Epithelial cell of proximal tubule (primary cell): ENCODE data around the gene PDE4D. TPM values are rescaled to one million over a fixed set of nuclear protein-coding genes. Genes with fewer than 3 reads are reported as not detected.

ENCODE experiments used
- DNase-seq: peaks from one replicate; pipeline ENCODE4 v3.0.0-alpha.2; 2011; ENCODE audit warnings: low read depth
- H3K4me3 ChIP-seq: 2 replicates; pipeline ENCODE4 v1.5.1; 2011; ENCODE audit warnings: low read depth, mild to moderate bottlenecking, low read length
- total RNA-seq: library from RNA; depleted of rRNA; stranded (reverse); fragments of >200 nt; gene quantifications from 2 replicates; pipeline ENCODE4 v1.2.3, GENCODE V29; 2015
- TF ChIP-seq, protein P1 (sequence below): conservative IDR thresholded peaks from 2 replicates; pipeline ENCODE4 v1.5.1; 2012; ENCODE audit warnings: low read depth, mild to moderate bottlenecking, low read length

The PDE4D gene
- total RNA-seq, 1 donor from 2014 or later, result 18.4 TPM

DNA sequence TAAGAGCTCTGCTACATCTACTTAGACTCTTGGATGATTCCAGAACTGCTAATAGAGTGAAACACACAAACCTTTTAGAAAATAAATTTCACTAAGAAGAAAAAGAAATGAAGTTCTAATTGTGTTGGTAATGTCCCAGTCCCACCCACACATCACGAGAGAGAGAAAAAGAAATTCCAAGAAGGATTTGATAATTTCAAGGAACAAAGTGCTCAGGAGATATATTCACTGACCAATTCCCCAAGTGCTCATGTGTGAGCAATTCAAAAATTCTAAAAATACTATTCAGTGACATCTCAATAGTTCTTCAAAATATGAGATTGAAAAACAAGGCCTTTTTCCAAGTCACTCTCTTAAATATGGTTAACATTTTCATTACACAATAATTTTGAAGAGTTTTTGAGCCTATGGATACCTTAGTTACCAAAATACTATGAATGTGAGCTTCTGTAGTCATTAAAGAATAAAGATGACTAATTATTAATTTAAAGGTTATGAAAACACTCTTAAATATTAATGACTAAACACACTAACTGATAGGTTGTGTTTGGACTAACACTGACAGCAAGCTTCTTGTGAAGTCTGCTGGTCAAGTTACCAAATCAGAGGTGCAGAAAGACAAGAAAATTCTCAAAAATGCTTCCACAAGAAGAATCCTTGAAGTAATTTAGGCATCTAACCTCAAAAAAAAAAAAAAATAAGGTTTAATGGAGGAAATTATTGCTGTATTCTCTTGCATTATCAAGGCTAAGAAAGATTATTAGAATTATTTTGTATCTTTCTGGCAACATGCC lies 245.3 kb downstream of the PDE4D start:
- no peak for DNase-seq
- TF ChIP-seq, protein P1, sequence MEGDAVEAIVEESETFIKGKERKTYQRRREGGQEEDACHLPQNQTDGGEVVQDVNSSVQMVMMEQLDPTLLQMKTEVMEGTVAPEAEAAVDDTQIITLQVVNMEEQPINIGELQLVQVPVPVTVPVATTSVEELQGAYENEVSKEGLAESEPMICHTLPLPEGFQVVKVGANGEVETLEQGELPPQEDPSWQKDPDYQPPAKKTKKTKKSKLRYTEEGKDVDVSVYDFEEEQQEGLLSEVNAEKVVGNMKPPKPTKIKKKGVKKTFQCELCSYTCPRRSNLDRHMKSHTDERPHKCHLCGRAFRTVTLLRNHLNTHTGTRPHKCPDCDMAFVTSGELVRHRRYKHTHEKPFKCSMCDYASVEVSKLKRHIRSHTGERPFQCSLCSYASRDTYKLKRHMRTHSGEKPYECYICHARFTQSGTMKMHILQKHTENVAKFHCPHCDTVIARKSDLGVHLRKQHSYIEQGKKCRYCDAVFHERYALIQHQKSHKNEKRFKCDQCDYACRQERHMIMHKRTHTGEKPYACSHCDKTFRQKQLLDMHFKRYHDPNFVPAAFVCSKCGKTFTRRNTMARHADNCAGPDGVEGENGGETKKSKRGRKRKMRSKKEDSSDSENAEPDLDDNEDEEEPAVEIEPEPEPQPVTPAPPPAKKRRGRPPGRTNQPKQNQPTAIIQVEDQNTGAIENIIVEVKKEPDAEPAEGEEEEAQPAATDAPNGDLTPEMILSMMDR, result no peak
- H3K4me3 ChIP-seq, result no peak overlapping the region

DNA sequence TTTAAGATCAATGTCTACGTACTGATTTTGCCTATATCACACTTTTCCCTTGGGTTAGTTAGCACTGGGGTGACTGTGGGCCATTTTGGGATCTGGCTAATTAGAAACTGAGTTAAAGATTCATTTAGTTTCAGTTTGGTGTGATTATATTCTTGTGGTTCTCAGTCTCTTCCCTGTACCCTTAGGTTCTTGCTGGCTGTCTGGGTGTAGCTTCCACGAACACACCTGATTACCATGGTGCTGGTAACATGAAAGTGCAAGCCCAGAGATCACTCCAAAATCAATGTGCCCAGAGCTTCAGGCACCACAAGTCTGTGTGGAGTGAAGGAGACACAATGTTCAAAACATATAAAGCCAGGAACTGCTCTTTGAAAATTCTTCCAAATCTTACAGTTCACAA lies 248.1 kb downstream of the PDE4D start:
- H3K4me3 ChIP-seq, result peak overlapping the region; percentile 9
- no peak for DNase-seq
- TF ChIP-seq, protein P1, result no peak

DNA sequence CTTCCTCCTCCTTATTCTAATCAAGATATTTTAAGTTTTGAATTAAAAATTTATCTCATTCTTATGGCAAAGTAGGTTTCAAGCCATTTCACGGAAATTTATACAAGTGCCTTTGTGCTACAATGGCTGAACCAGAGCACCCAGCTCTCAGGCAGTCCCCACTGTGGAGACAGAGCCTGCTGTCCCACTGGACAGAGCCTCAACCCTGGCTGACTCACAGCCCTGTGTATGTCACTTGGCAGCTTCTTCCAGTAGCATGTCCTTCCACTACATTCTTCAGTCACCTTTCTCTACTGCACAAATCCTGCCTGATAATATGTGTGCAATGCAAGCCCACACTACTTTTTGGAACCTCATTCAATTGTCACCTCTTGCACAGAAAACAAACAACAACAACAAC lies 253.1 kb downstream of the PDE4D start:
- TF ChIP-seq, protein P1, result no peak
- H3K4me3 ChIP-seq, result no peak overlapping the region
- DNase-seq, result no peak

DNA sequence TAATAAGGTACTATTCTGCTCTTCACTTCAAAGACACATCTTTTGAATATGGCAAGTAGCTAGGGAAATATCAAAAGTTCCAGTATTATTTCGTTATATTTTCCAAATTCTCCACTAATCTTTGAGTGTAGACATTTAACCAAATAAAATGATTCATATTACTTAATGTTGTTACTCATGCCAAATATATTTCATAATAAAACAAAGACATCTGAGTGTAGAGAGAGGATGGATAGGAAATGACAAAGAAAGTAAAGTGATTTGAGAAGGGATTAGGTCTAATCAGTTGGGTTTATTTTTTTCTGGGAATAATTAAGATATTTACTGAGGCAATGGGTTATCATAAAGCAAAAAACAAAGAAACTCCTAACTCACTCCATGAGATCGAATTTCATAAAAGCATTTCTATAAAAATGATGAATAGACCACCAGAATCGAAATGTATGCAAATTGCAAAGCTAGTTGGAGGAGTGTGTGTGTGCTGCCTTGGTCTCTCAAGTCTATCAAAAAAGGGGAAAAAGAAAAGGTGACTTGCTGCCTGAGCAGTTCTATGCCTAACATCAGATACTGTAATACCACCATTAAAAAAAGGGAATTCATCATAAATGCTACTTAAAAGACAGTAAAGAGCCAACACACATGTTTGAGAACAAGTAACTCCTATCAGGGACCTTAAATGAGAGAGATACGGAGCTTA lies 255.5 kb downstream of the PDE4D start:
- no peak overlapping the region for H3K4me3 ChIP-seq
- no peak for DNase-seq
- TF ChIP-seq, protein P1, result no peak

DNA sequence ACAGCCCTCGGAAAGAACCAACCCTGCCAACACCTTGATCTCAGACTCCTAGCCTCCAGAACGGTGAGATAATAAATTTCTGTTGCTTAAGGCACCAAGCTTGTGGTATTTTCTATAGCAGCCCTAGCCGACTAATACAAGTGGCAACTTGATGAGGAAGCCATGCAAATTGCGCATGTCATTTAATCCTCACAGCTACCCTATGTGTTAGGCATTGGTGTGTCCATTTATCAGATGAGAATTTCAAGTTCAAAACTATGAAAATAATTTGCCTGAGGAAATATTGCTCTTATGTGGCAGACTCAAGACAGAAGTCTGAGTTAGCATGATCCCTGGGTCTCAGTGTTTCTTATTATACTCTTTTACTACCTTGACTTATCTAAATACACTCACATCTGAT lies 264.0 kb downstream of the PDE4D start:
- no peak overlapping the region for H3K4me3 ChIP-seq
- DNase-seq, result no peak
- TF ChIP-seq, protein P1, result no peak

DNA sequence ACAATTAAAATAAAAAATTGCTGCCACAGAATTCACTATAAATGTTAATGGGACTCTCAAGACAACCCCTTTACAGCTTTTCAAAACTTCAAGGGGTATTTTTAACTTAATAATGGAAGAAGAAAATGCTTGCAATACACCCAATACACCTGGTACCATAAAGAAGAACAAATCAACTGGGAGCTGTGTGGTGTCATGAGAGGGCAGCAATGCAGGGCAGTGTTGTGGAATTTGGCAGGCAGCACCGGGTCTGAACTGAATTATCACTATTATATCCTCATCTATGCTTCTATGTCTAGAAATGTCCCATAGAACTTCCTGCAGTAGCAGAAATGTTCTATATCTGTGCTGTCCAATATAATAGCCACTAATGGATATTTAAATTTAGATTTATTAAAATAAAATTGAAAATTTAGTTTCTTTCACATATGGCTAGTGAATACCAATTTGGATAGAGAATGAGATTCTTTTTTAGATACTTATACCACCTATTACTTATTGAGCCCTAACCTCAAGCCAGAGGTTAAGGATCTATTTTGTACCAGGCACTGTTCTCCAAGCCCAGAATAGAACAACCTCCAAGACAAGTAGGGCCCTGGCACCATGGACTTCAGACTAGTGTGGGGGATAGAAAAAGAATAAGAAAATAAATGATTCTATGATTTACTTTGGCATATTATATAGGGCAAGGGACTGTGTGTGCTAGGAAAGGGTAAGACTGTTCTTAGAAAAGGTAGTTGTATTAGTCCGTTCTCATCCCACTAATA lies 265.3 kb downstream of the PDE4D start:
- no peak for DNase-seq
- TF ChIP-seq, protein P1, result no peak
- H3K4me3 ChIP-seq, result no peak overlapping the region
